H9 (cell line): ENCODE results near the gene AIF1. TPM values are rescaled to one million over a fixed set of nuclear protein-coding genes. Genes with fewer than 3 reads are reported as not detected.

Experiments used
- DNase-seq: peaks from one replicate; pipeline ENCODE4 v3.0.0-alpha.2; 2017
- H2AFZ ChIP-seq: one replicate; pipeline ENCODE4 v1.6.1; 2013; ENCODE audit warnings: mild to moderate bottlenecking, low read length, control low read depth, moderate library complexity
- H2AK5ac ChIP-seq: 2 replicates; pipeline ENCODE4 v1.6.1; 2013; ENCODE audit warnings: low read length, control low read depth, mixed read lengths; ENCODE audit not compliant: insufficient read length
- H2BK120ac ChIP-seq: one replicate; pipeline ENCODE4 v1.6.1; 2013; ENCODE audit warnings: low read depth, mild to moderate bottlenecking, low read length, control low read depth, inconsistent platforms; ENCODE audit not compliant: poor library complexity, severe bottlenecking
- H2BK12ac ChIP-seq: 2 replicates; pipeline ENCODE4 v1.6.1; 2013; ENCODE audit warnings: low read length, control low read depth, mixed read lengths, low read depth; ENCODE audit not compliant: insufficient read length
- H2BK15ac ChIP-seq: 2 replicates; pipeline ENCODE4 v1.6.1; 2013; ENCODE audit warnings: low read depth, low read length, control low read depth
- H2BK20ac ChIP-seq: one replicate; pipeline ENCODE4 v1.6.1; 2013; ENCODE audit warnings: low read depth, mild to moderate bottlenecking, low read length, control low read depth, inconsistent platforms; ENCODE audit not compliant: poor library complexity, severe bottlenecking
- H2BK5ac ChIP-seq: 2 replicates; pipeline ENCODE4 v1.6.1; 2013; ENCODE audit warnings: low read length, control low read depth, mixed read lengths; ENCODE audit not compliant: insufficient read length
- H3K14ac ChIP-seq: 2 replicates; pipeline ENCODE4 v1.6.1; 2013; ENCODE audit warnings: low read length, control low read depth; ENCODE audit not compliant: insufficient read depth
- H3K18ac ChIP-seq: 2 replicates; pipeline ENCODE4 v1.6.1; 2013; ENCODE audit warnings: low read depth, mild to moderate bottlenecking, mixed read lengths, low read length, control low read depth; ENCODE audit not compliant: insufficient read length
- H3K23ac ChIP-seq: 2 replicates; pipeline ENCODE4 v1.6.1; 2013; ENCODE audit warnings: low read length, control low read depth, mixed read lengths, low read depth; ENCODE audit not compliant: insufficient read length
- H3K23me2 ChIP-seq: 2 replicates; pipeline ENCODE4 v1.6.1; 2013; ENCODE audit warnings: low read depth, mild to moderate bottlenecking, mixed read lengths, low read length, control low read depth; ENCODE audit not compliant: insufficient read length, poor library complexity, severe bottlenecking
- H3K27ac ChIP-seq: 2 replicates; pipeline ENCODE4 v1.5.1; 2013; ENCODE audit warnings: low read length, control low read depth, mixed read lengths, low read depth; ENCODE audit not compliant: insufficient read length
- H3K27me3 ChIP-seq: 2 replicates; pipeline ENCODE4 v1.6.1; 2013; ENCODE audit warnings: low read length, control low read depth, inconsistent platforms; ENCODE audit not compliant: insufficient read depth
- H3K4ac ChIP-seq: 2 replicates; pipeline ENCODE4 v1.6.1; 2013; ENCODE audit warnings: low read depth, mild to moderate bottlenecking, control low read depth, inconsistent platforms, low read length, moderate library complexity
- H3K4me1 ChIP-seq: 2 replicates; pipeline ENCODE4 v1.6.1; 2013; ENCODE audit warnings: low read length, control low read depth, inconsistent platforms; ENCODE audit not compliant: insufficient read depth
- H3K4me2 ChIP-seq: 2 replicates; pipeline ENCODE4 v1.6.1; 2013; ENCODE audit warnings: low read length, control low read depth, mixed read lengths; ENCODE audit not compliant: insufficient read length, insufficient read depth
- H3K56ac ChIP-seq: 2 replicates; pipeline ENCODE4 v1.6.1; 2013; ENCODE audit warnings: low read depth, mild to moderate bottlenecking, mixed read lengths, low read length, control low read depth; ENCODE audit not compliant: insufficient read length
- H3K79me1 ChIP-seq: 2 replicates; pipeline ENCODE4 v1.6.1; 2013; ENCODE audit warnings: low read depth, mild to moderate bottlenecking, moderate library complexity, low read length, control low read depth, inconsistent platforms; ENCODE audit not compliant: insufficient read depth, poor library complexity, severe bottlenecking
- H3K79me2 ChIP-seq: 2 replicates; pipeline ENCODE4 v1.6.1; 2013; ENCODE audit warnings: low read length, control low read depth, inconsistent platforms; ENCODE audit not compliant: insufficient read depth
- H3K9ac ChIP-seq: 2 replicates; pipeline ENCODE4 v1.6.1; 2013; ENCODE audit warnings: low read length, control low read depth, mixed read lengths; ENCODE audit not compliant: insufficient read length; ENCODE audit errors: extremely low read depth
- H3K9me3 ChIP-seq: one replicate; pipeline ENCODE4 v1.6.1; 2013; ENCODE audit warnings: low read depth, low read length, inconsistent platforms; ENCODE audit not compliant: control insufficient read depth
- H3T11ph ChIP-seq: one replicate; pipeline ENCODE4 v1.6.1; 2013; ENCODE audit warnings: mild to moderate bottlenecking, low read length, control low read depth, inconsistent platforms
- H4K20me1 ChIP-seq: one replicate; pipeline ENCODE4 v1.6.1; 2013; ENCODE audit not compliant: control insufficient read depth, insufficient read length, insufficient read depth
- H4K5ac ChIP-seq: 2 replicates; pipeline ENCODE4 v1.6.1; 2013; ENCODE audit warnings: low read depth, mild to moderate bottlenecking, mixed read lengths, low read length, control low read depth; ENCODE audit not compliant: insufficient read length
- H4K8ac ChIP-seq: replicated peaks from 2 replicates; pipeline ENCODE4 v1.6.1; 2013; ENCODE audit warnings: low read length, control low read depth, mixed read lengths, low read depth; ENCODE audit not compliant: insufficient read length
- H4K91ac ChIP-seq: 2 replicates; pipeline ENCODE4 v1.6.1; 2013; ENCODE audit warnings: low read depth, mild to moderate bottlenecking, moderate library complexity, mixed read lengths, low read length, control low read depth; ENCODE audit not compliant: insufficient read length
- H3K27ac Mint-ChIP-seq, 3 experiments: 2 replicates in 2 of 3; 3 replicates in 1 of 3; pipeline ENCODE4 v1.8.0; 2020 to 2021; ENCODE audit warnings: mixed read lengths in 3 of 3, mild to moderate bottlenecking in 1 of 3, moderate library complexity in 1 of 3
- H3K27me3 Mint-ChIP-seq: 2 replicates; pipeline ENCODE4 v1.8.0; 2021; ENCODE audit warnings: low read depth, mild to moderate bottlenecking, moderate library complexity, mixed read lengths
- H3K36me3 Mint-ChIP-seq, 3 experiments: 2 replicates in 2 of 3; 3 replicates in 1 of 3; pipeline ENCODE4 v1.8.0; 2020 to 2021; ENCODE audit warnings: low read depth in 3 of 3, mixed read lengths in 3 of 3; ENCODE audit not compliant: insufficient read depth in 1 of 3
- H3K4me1 Mint-ChIP-seq, 2 experiments: 2 replicates each; pipeline ENCODE4 v1.8.0; 2020; ENCODE audit warnings: mixed read lengths in 2 of 2
- H3K4me3 Mint-ChIP-seq, 2 experiments: 2 replicates in 1 of 2; 3 replicates in 1 of 2; pipeline ENCODE4 v1.8.0; 2020 to 2021; ENCODE audit warnings: mild to moderate bottlenecking in 2 of 2, mixed read lengths in 2 of 2, moderate library complexity in 1 of 2
- H3K9me3 Mint-ChIP-seq, 2 experiments: 2 replicates in 1 of 2; 3 replicates in 1 of 2; pipeline ENCODE4 v1.8.0; 2020; ENCODE audit warnings: mild to moderate bottlenecking in 2 of 2, mixed read lengths in 2 of 2, moderate library complexity in 1 of 2
- WGBS: extraction: QIAGEN DNeasy Blood & Tissue Kit; methylation state at CpG from one replicate; pipeline ENCODE4 v1.1.7; 2013; ENCODE audit warnings: missing lambda C conversion rate, low lambda C conversion rate, mixed read lengths; ENCODE audit not compliant: insufficient read length; ENCODE audit errors: extremely low coverage; 5-methylcytosine and 5-hydroxymethylcytosine counted together
- total RNA-seq: library from RNA; stranded (reverse); gene quantifications from 2 replicates; pipeline ENCODE4 v1.2.1, GENCODE V29; 2021
- TF ChIP-seq, protein P1 (sequence below): fragments of 200-600 bp; sonication (generic); conservative IDR thresholded peaks from 3 replicates; pipeline ENCODE4 v1.8.0; 2021; ENCODE audit warnings: antibody characterized with exemption, mild to moderate bottlenecking

AIF1 gene
- total RNA-seq, 1 experiment from 2014 or later = 4.2 TPM

DNA sequence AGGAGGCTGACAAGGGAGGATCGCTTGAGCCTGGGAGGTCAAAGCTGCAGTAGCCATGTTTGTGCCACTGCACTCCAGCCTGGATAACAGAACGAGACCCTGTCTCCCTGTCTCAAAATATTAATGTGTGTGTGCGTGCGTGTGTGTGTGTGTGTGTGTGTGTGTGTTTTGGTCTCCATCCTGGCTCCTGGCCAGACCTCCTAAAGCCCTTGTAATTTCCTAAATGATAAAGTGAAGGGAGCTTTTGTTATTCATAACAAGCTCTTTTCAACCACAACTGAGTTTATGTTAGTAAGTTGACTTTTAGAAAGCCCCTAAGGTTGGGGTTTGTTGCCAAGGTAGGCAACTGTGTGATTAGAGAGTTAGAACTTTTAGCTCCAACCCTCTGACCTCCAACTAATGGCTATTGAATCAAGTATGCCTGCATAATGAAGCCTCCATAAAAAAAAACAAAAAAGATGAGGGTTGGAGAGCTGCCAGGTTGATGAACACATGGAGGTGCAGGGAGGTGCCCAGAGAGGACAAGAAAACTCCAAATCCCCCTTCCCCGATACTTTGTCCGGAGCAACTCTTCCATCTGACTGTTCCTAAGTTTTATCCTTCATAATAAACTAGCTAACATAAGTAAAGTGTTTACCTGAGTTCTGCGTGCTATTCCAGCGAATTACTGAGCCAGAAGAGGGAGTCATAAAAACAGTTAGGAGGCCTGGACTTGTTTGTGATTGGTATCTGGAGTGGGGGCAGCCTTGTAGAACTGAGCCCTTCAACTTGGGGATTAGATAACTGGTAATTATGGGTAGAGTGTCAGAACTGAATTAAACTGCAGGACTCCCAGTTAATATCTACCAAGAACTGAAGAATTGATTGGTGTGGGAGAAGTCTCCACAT is 5.3 kb upstream of the AIF1 start:
- Histone ChIP-seq H3K4me2 (no peak overlapping the region), H2BK12ac (no peak overlapping the region), H2BK120ac (no peak overlapping the region), H3K4ac (no peak overlapping the region), H3K23ac (no peak overlapping the region), H2BK20ac (no peak overlapping the region), H3K4me1 (peaks cover under 1% of the 10 kb centered on the region; the same call in 1 of the 2 replicates), H3K23me2 (no peaks in the 10 kb centered on the region), H3K9me3 (no peaks in the 10 kb centered on the region), H2AFZ (no peak overlapping the region), H3K56ac (no peak overlapping the region), H3K18ac (no peak overlapping the region), H3T11ph (no peak overlapping the region), H2BK5ac (no peak overlapping the region), H4K5ac (no peak overlapping the region), H3K27ac (no peak overlapping the region), H4K8ac (no peak overlapping the region), H3K27me3 (no peaks in the 10 kb centered on the region), H2BK15ac (no peak overlapping the region), H3K79me2 (no peaks in the 10 kb centered on the region), H4K91ac (no peak overlapping the region), H4K20me1 (no peaks in the 10 kb centered on the region), H3K14ac (no peak overlapping the region), H3K9ac (no peak overlapping the region), H2AK5ac (no peak overlapping the region), H3K79me1 (no peaks in the 10 kb centered on the region)
- no peaks in the 10 kb centered on the region for H3K27me3 Mint-ChIP-seq
- H3K27ac Mint-ChIP-seq = no peak overlapping the region
- no CpG with 5 or more reads among the region's 8 CpGs for WGBS
- DNase-seq = no peak
- H3K4me1 Mint-ChIP-seq = peaks cover 6 to 11% of the 10 kb centered on the region in 2 experiments
- no peaks in the 10 kb centered on the region for H3K36me3 Mint-ChIP-seq
- TF ChIP-seq, protein P1, sequence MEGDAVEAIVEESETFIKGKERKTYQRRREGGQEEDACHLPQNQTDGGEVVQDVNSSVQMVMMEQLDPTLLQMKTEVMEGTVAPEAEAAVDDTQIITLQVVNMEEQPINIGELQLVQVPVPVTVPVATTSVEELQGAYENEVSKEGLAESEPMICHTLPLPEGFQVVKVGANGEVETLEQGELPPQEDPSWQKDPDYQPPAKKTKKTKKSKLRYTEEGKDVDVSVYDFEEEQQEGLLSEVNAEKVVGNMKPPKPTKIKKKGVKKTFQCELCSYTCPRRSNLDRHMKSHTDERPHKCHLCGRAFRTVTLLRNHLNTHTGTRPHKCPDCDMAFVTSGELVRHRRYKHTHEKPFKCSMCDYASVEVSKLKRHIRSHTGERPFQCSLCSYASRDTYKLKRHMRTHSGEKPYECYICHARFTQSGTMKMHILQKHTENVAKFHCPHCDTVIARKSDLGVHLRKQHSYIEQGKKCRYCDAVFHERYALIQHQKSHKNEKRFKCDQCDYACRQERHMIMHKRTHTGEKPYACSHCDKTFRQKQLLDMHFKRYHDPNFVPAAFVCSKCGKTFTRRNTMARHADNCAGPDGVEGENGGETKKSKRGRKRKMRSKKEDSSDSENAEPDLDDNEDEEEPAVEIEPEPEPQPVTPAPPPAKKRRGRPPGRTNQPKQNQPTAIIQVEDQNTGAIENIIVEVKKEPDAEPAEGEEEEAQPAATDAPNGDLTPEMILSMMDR = no peak
- H3K9me3 Mint-ChIP-seq = no peaks in the 10 kb centered on the region
- no peak overlapping the region; a peak in 1 of 5 replicates for H3K4me3 Mint-ChIP-seq
